Esophagus muscularis mucosa (tissue), 4 donors: ENCODE data around the gene SPEG. TPM values are rescaled to one million over a fixed set of nuclear protein-coding genes. Genes with fewer than 3 reads are reported as not detected.

Experiments
- DNase-seq: peaks from one replicate; pipeline ENCODE4 v3.0.0-alpha.2; 2017; ENCODE audit errors: extremely low spot score
- H3K27ac ChIP-seq, 4 donors: fragments of 200-600 bp; sonication (generic); replicated peaks in 1 of 4; 1 replicate in 3 of 4; 2 replicates in 1 of 4; pipeline ENCODE4 v1.5.1; 2016 to 2019; ENCODE audit warnings: mild to moderate bottlenecking in 1 of 4
- H3K27me3 ChIP-seq, 4 donors: fragments of 200-600 bp; sonication (generic); one replicate each; pipeline versions ENCODE4 v1.5.1 to v1.6.0; 2016 to 2019
- H3K36me3 ChIP-seq, 4 donors: fragments of 200-600 bp; sonication (generic); one replicate each; pipeline ENCODE4 v1.5.1; 2016 to 2019
- H3K4me1 ChIP-seq, 4 donors: fragments of 200-600 bp; sonication (generic); one replicate each; pipeline ENCODE4 v1.5.1; 2016 to 2019
- H3K4me3 ChIP-seq, 4 donors: fragments of 200-600 bp; sonication (generic); 1 replicate in 2 of 4; 2 replicates in 2 of 4; pipeline ENCODE4 v1.5.1; 2016 to 2019; ENCODE audit warnings: mild to moderate bottlenecking in 4 of 4, moderate library complexity in 1 of 4
- H3K9me3 ChIP-seq, 4 donors: fragments of 200-600 bp; sonication (generic); 1 replicate in 3 of 4; 2 replicates in 1 of 4; pipeline ENCODE4 v1.5.1; 2016 to 2019
- EP300 ChIP-seq: sonication (generic); formaldehyde crosslinking; IDR thresholded peaks from one replicate; pipeline ENCODE4 v1.6.1; 2017; ENCODE audit warnings: antibody characterized with exemption
- POLR2A ChIP-seq: fragments of 450-650 bp; IDR thresholded peaks from one replicate; pipeline ENCODE4 v1.6.1; 2017; ENCODE audit warnings: antibody characterized with exemption, moderate library complexity, mild to moderate bottlenecking, low read depth
- POLR2AphosphoS5 ChIP-seq, 2 donors: sonication (generic); formaldehyde crosslinking; IDR thresholded peaks; one replicate each; pipeline ENCODE4 v1.6.1; 2017; ENCODE audit warnings: antibody characterized with exemption in 2 of 2
- WGBS: methylation state at CpG from one replicate; pipeline ENCODE4 v1.1.5; 2018; 5-methylcytosine and 5-hydroxymethylcytosine counted together
- intact Hi-C: fragments of 100-400 bp; cut with DNase I; formaldehyde crosslinking; loops from one replicate; pipeline ENCODE4 v1.15.1; 2023
- total RNA-seq, 4 donors: library from RNA; depleted of rRNA; stranded (reverse); fragments of >200 nt; gene quantifications; one replicate each; pipeline versions ENCODE4 v1.1.0 to v1.2.1, GENCODE V29; 2016
- TF ChIP-seq, protein P1 (sequence below), 3 experiments: fragments of 200-600 bp in 2 of 3; fragments of 450-650 bp in 1 of 3; sonication (generic) in 2 of 3; IDR thresholded peaks; one replicate each; pipeline ENCODE4 v1.5.1; 2017 to 2019; ENCODE audit warnings: antibody characterized with exemption in 3 of 3, mild to moderate bottlenecking in 2 of 3, moderate library complexity in 1 of 3

SPEG gene
- total RNA-seq, 4 donors from 2014 or later = 115 to 251 (median 180) TPM

DNA sequence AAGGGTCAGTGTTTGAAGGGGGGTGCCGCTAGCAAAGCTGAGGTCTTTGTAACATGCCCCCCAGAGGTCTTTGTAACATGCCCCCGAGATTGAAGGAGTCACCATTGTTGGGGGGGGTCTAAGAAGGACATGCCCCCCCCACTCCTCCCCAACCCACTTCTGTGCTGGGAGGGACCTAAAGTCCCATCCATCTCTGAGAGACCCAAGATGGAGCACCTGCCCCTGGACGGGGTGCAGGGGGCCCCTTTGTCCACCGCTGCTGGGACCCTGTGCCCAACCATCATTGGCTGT lies 73.7 kb downstream of the SPEG start:
- 83% methylated on average over 2 of the region's 4 CpGs for WGBS
- intact Hi-C loops = no loop called here
- H3K27ac ChIP-seq = no peak overlapping the region
- DNase-seq = no peak
- peaks cover 0 to 53% (median 0%) of the 10 kb centered on the region in 4 donors for H3K27me3 ChIP-seq
- no peak overlapping the region for H3K4me3 ChIP-seq
- TF ChIP-seq, protein P1, sequence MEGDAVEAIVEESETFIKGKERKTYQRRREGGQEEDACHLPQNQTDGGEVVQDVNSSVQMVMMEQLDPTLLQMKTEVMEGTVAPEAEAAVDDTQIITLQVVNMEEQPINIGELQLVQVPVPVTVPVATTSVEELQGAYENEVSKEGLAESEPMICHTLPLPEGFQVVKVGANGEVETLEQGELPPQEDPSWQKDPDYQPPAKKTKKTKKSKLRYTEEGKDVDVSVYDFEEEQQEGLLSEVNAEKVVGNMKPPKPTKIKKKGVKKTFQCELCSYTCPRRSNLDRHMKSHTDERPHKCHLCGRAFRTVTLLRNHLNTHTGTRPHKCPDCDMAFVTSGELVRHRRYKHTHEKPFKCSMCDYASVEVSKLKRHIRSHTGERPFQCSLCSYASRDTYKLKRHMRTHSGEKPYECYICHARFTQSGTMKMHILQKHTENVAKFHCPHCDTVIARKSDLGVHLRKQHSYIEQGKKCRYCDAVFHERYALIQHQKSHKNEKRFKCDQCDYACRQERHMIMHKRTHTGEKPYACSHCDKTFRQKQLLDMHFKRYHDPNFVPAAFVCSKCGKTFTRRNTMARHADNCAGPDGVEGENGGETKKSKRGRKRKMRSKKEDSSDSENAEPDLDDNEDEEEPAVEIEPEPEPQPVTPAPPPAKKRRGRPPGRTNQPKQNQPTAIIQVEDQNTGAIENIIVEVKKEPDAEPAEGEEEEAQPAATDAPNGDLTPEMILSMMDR (IDR thresholded peaks at IDR 0.05) = no peak
- TF ChIP-seq EP300 (no peak), POLR2AphosphoS5 (IDR thresholded peaks at IDR 0.05) (no peak), POLR2A (no peak)
- no peaks in the 10 kb centered on the region for H3K9me3 ChIP-seq
- H3K36me3 ChIP-seq = peaks cover 14 to 44% (median 39%) of the 10 kb centered on the region in 4 donors
- H3K4me1 ChIP-seq = peaks cover 10 to 33% (median 29%) of the 10 kb centered on the region in 4 donors

- Histone ChIP-seq H3K27me3 (peaks cover 0 to 60% (median 0%) of the 10 kb centered on the region in 4 donors), H3K36me3 (peaks cover 7 to 37% (median 31%) of the 10 kb centered on the region in 4 donors), H3K4me3 (peak overlapping the region in 2 of 4 donors; percentile 17 to 28), H3K9me3 (no peaks in the 10 kb centered on the region), H3K27ac (no peak overlapping the region), H3K4me1 (peaks cover 15 to 41% (median 35%) of the 10 kb centered on the region in 4 donors)
- WGBS = 8% methylated on average over 9 of the region's 14 CpGs
- TF ChIP-seq, protein P1 (IDR thresholded peaks at IDR 0.05) = no peak
- no peak for TF ChIP-seq POLR2AphosphoS5 (IDR thresholded peaks at IDR 0.05)
- no peak for TF ChIP-seq POLR2A
- intact Hi-C loops = no loop called here
- DNase-seq = no peak
Observed at GRCh38 chr2:219508971-219509779, 74.5 kb downstream of the SPEG start.

- Histone ChIP-seq H3K9me3 (no peaks in the 10 kb centered on the region), H3K4me1 (peaks cover 18 to 46% (median 41%) of the 10 kb centered on the region in 4 donors), H3K27ac (no peak overlapping the region), H3K4me3 (peak overlapping the region; percentile 17 to 49 (median 35)), H3K27me3 (peaks cover 0 to 68% (median 3%) of the 10 kb centered on the region in 4 donors), H3K36me3 (peaks cover 7 to 29% (median 23%) of the 10 kb centered on the region in 4 donors)
- intact Hi-C loops = no loop called here
- DNase-seq = no peak
- 5% methylated on average over 24 of the region's 26 CpGs for WGBS
- TF ChIP-seq POLR2A = no peak
- TF ChIP-seq, protein P1 (IDR thresholded peaks at IDR 0.05) = peak; percentile 47 to 78 (median 73)
- no peak for TF ChIP-seq POLR2AphosphoS5 (IDR thresholded peaks at IDR 0.05)
Observed at GRCh38 chr2:219509780-219510511, 75.3 kb downstream of the SPEG start.

GRCh38 chr2:219510512-219511135 lies 76.0 kb downstream of the SPEG start:
- H3K4me1 ChIP-seq = peaks cover 18 to 46% (median 41%) of the 10 kb centered on the region in 4 donors
- DNase-seq = no peak
- H3K9me3 ChIP-seq = no peaks in the 10 kb centered on the region
- no peak overlapping the region for H3K27ac ChIP-seq
- H3K4me3 ChIP-seq = peak overlapping the region in 1 of 4 donors; percentile 49
- WGBS = 66% methylated on average over 22 of the region's 22 CpGs
- peaks cover 0 to 75% (median 3%) of the 10 kb centered on the region in 4 donors for H3K27me3 ChIP-seq
- intact Hi-C loops = no loop called here
- TF ChIP-seq POLR2A = no peak
- no peak for TF ChIP-seq EP300
- H3K36me3 ChIP-seq = peaks cover 5 to 22% (median 16%) of the 10 kb centered on the region in 4 donors
